Activated gamma-delta T cell treated with Interleukin-2 at 50 U/mL for 16 hours (primary cell): ENCODE data around the gene ASTN2.

Experiments used
- DNase-seq: peaks from one replicate; pipeline ENCODE4 v3.0.0-alpha.2; 2020

ASTN2 gene

GRCh38 chr9:116646661-116647514 is 768.0 kb downstream of the ASTN2 start:
- DNase-seq, result no peak

- DNase-seq, result no peak
Observed at GRCh38 chr9:116644091-116644688, 770.7 kb downstream of the ASTN2 start.

DNA sequence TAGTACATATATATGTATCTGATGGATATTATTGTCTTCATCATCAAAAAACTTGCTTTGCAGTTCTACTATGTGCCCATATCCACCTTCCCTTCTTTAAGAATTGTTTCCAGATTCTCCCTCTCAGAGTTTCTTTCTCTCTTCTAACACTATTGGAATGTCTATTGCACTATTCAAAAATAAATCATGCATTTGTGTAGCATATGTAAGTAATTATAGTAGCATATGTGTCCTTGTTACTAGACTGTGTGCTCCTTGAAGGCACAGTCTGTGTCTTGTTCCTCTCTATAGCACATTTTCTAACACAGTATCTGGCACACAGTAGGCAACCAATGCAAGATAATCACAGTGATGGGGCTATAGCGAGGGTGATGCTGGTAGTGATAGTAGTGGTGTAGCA is 771.2 kb downstream of the ASTN2 start:
- no peak for DNase-seq

DNA sequence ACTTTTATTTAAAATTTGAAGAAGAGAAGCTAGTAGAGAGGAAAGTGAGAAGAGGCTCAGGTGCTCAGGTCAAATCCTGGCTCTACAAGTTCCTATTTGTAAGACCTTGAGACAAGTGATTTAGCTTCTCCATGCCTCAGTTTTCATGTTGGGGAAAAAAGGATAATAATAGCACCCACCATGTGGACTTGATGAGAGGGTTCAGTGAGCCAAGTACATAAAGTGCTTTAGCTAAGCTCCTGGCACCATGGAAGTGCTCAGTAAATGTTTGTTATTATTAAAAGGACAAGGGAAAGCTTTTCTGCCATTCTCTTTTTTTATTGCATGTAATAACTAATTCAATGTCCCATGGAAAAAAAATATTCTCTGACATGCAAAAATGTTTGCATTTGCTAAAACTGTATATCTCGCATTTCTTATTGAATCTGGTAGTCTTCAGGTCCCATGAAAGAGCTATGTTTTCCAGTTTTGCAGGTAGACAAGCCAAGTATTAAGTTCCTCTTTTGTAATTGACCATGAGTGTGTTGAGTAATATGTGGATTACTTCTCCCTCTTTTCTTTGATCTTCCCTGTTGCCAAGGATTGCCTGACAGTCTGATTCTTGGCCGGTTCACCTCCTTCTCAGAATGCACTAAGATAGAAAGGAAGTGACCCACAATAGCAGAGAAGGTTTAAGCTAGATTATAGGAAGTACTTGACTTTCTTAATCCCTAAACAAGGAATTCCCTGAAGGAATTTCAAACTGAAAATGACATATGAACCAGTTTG is 773.4 kb downstream of the ASTN2 start:
- no peak for DNase-seq

DNA sequence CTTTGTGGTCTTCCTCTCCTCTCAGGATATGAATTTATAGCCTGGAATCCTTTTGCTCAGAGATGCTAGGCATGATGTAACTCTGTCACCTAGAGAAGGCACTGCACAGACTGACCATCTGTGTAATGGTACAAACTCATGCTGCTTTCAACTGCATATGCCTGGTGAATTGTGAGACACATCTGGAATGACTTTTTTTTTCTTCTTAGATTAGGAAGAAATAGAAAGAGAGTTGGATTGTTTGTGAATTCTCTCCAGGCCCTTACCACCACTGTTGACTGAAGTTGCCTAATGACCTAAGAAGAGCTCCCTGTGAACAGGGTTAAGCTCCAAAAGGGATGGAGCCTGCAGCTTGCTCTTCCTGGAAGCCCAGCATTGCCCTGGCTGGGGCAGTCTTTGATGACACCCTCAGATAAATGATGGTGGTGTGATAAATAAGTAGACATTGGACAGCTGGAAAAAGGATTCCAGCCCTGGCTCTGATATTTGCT is 775.6 kb downstream of the ASTN2 start:
- no peak for DNase-seq

DNA sequence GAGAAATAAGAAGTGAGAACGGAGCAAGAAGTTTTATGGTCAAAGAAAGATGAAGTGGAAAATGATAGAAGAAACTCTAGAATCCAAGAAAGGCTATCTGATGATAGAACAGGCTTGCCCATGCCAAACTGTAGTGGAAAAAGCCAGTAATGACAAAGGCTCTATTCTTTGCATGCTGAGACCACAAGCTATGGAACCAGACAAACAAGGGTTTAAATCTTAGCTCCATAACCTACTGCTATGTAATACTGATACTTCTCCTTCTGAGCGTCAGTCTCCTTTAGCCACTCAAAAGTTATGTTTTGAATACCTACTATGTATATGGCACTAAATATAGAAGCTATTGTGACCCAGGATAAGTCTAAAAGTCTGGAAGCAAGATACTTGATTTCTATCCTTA is 778.9 kb downstream of the ASTN2 start:
- DNase-seq, result no peak

DNA sequence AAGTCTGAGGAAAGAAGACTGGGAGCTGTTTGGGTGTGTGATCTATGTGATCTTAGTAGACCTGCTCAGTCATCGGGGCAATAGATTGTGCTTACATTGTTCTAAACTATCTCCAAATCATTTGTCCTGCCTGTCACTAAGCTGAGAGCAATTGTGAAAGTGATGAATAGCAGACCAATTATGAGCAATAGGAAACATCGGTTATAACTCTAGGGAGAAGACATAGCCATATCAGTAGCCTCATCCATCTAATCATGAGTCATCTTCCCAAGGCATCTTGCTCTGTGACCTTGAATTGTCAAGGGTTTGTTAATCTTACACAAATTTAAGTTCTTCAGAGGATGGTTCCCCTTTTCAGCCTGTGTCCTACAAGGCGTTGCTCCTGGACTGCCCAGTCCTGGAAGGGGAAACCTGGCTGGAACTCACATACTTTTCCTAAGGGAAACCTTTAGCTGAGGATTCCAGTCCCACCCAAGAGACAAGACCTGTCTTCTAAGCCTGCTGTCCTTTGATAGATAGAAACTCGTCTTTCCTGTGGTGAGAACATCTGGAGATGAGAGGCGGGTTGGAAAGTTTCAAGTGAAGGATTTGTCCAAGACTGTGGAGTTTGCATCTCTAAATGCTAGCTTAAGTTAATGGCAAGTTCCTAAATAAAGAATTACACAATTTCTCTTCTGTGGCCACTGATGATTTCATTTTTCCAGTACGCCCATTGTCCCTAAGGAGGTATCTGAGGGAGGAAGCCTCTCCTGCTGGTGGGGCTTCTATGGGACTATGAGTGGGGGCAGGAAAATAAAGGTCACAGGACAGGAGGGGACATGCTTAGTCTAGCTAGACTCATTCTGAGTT is 781.6 kb downstream of the ASTN2 start:
- no peak for DNase-seq

GRCh38 chr9:116629634-116630033 is 785.2 kb downstream of the ASTN2 start:
- no peak for DNase-seq

- no peak for DNase-seq
Observed at GRCh38 chr9:116628716-116629115, 786.1 kb downstream of the ASTN2 start.

DNA sequence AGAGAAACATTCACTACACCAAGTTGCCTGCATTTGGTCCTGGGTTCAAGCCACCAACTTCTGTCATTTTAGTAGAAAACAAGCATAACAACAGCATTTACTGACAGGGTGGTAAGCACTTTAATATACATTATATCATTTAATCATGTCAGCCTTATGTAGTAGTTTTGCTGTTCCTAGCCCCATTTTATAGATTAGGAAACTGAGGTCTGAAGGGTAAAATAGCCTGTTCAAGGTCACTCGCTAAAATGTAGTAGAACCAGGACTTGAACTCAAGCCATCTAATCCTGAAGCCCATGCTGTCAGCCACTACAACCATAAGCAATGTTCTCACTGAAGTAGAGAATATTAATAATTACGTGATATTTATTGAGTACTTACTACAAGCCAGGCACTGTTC is 787.4 kb downstream of the ASTN2 start:
- no peak for DNase-seq

DNA sequence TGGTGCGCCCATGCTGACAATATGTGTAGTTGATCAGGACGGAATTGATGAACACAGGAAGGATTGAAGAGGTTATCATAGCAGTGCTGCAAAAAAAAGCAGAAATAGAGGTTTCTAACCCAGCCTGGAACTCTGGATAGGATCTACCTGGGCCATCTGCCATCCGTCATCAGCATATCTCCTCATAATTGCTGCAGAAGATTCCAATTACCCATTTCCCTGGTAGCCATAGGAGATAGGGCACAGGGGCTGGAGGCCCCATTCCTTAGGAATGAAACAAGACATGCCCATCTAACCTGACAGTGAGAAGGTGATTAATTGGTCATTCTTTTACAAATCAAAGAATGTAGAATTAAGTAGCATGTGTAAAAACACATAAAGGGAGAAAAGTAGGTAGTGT is 788.1 kb downstream of the ASTN2 start:
- DNase-seq, result no peak

- no peak for DNase-seq
Observed at GRCh38 chr9:116623715-116624114, 791.1 kb downstream of the ASTN2 start.

- DNase-seq, result no peak
Observed at GRCh38 chr9:116617389-116617788, 797.5 kb downstream of the ASTN2 start.

DNA sequence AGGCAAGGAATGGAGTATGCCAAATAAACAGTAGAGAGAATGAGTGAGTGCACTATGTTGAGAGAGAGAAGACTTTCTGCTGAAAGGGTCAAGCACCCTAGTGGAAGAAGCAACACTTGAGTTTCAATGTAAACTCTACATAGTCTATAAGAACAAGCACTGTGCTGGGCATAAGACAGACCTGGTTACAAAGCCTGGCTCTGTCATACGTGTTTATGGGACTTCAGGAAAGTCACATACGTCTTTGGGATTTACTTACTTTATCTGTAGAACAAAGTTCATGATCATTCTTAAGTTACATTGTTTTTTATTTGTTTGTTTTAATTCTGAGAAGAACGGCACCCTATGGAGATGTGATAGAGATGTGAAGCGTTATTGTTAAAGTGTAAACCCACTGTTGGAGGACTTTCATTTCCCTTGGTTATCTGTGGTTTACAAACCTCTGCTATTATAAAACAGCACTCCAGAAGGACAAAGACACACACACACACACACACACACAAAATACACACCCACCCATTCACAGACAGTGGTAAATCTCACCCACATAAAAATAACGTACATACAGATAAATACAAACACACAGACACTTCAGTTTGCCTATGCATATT is 798.4 kb downstream of the ASTN2 start:
- DNase-seq, result no peak

- DNase-seq, result no peak
Observed at GRCh38 chr9:116608064-116608463, 806.8 kb downstream of the ASTN2 start.

DNA sequence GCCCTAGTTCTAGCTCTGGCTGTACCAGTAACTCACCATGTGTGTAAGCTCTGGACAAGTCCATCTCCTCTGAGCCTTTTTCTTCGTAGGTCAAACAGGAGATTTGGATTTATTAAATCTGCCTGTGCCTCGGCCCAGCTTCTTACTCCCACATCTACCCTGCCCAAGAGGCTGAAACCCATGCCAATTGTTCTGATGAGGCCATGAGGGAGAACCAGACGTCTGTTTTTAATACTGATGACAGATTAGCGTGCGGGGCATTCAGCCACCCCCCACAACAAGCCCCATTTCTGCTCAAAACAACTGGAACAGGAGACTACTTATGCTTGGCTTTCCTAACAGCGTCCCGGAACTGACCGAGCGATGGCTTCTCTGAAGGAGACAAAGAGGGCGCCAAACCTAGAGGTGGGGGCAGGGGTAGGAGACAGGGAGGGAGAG is 808.9 kb downstream of the ASTN2 start:
- DNase-seq, result no peak

- DNase-seq, result no peak
Observed at GRCh38 chr9:116605060-116605459, 809.8 kb downstream of the ASTN2 start.

DNA sequence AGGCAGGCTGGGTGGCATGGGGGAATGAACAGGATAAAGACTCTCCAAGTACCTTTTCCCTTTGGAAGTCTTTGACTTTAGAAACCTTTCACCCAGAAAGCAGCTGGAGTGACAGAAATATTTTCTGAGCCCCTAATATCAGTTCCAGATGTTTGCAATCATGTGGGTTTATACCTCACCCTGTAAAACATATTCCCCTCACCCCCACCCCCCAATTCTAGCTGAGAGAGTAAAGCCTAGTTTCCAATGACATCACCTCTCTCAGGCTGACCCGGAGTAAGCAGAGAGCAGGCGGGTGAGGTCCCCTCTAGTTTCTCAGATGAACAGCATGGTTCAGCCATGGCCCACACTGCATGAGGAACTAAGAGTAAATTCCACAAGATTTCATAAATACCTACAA is 810.6 kb downstream of the ASTN2 start:
- DNase-seq, result no peak

GRCh38 chr9:116599342-116599884 is 815.4 kb downstream of the ASTN2 start:
- DNase-seq, result no peak

GRCh38 chr9:116596646-116597045 is 818.2 kb downstream of the ASTN2 start:
- no peak for DNase-seq

GRCh38 chr9:116594547-116594946 is 820.3 kb downstream of the ASTN2 start:
- DNase-seq, result no peak

DNA sequence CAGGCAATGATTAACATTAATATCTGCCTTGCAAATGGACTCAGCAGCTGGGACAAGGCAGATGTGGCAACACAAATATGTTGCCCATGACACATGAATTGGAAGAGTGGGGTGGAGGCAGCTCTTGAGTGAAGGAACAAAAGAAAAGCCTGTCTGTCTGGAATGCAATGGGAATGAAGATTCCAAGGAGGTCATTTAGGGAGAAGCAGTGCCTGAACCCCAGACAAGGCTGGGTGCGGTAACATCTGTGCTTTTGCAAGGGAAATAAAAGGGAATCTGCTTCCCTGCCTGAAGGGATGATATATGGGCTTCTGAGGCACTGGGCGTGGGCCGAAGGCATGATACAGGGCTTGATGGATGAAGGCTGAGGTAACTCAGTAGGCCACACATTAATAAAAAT is 821.9 kb downstream of the ASTN2 start:
- no peak for DNase-seq
